Stimulated activated CD4-positive, alpha-beta T cell treated with anti-CD3 and anti-CD28 coated beads, Interleukin-2, amount 100 ng/mL, for 48 hours (primary cell): Measurements from ENCODE around the gene SYNJ2.
A peak's percentile ranks its signal among the peaks of the same experiment; 100 is the strongest.

Experiments
- DNase-seq, 2 donors: peaks; one replicate each; pipeline ENCODE4 v3.0.0-alpha.2; 2020

SYNJ2 gene

GRCh38 chr6:158015188-158015506 is 33.5 kb downstream of the SYNJ2 start:
- DNase-seq: no peak

GRCh38 chr6:158016571-158017383 is 35.1 kb downstream of the SYNJ2 start:
- DNase-seq: no peak

GRCh38 chr6:158017621-158018040 is 36.0 kb downstream of the SYNJ2 start:
- no peak for DNase-seq

GRCh38 chr6:158018041-158018771 is 36.5 kb downstream of the SYNJ2 start:
- DNase-seq: no peak

- DNase-seq: no peak
Measured at GRCh38 chr6:158018851-158019361, 37.2 kb downstream of the SYNJ2 start.

- DNase-seq: no peak
Measured at GRCh38 chr6:158019416-158019815, 37.8 kb downstream of the SYNJ2 start.

GRCh38 chr6:158020272-158020711 is 38.6 kb downstream of the SYNJ2 start:
- no peak for DNase-seq

- DNase-seq: no peak
Measured at GRCh38 chr6:158020811-158021210, 39.1 kb downstream of the SYNJ2 start.

GRCh38 chr6:158021376-158021775 is 39.7 kb downstream of the SYNJ2 start:
- DNase-seq: no peak

GRCh38 chr6:158021814-158022748 is 40.4 kb downstream of the SYNJ2 start:
- no peak for DNase-seq

GRCh38 chr6:158022749-158023596 is 41.3 kb downstream of the SYNJ2 start:
- DNase-seq: no peak

GRCh38 chr6:158023597-158023939 is 41.9 kb downstream of the SYNJ2 start:
- no peak for DNase-seq

- no peak for DNase-seq
Measured at GRCh38 chr6:158024566-158025297, 43.1 kb downstream of the SYNJ2 start.

GRCh38 chr6:158026054-158026900 is 44.6 kb downstream of the SYNJ2 start:
- DNase-seq: peak; percentile 72

GRCh38 chr6:158026901-158027589 is 45.4 kb downstream of the SYNJ2 start:
- no peak for DNase-seq

GRCh38 chr6:158027590-158028285 is 46.1 kb downstream of the SYNJ2 start:
- no peak for DNase-seq

GRCh38 chr6:158028421-158028820 is 46.8 kb downstream of the SYNJ2 start:
- no peak for DNase-seq

- no peak for DNase-seq
Measured at GRCh38 chr6:158028876-158029275, 47.2 kb downstream of the SYNJ2 start.

GRCh38 chr6:158029668-158030230 is 48.1 kb downstream of the SYNJ2 start:
- DNase-seq: no peak
